HG03045 (cell line): Measurements from ENCODE around the gene ATMIN.

Source experiments
- ATAC-seq: cut with Tn5 transposase; IDR thresholded peaks from one replicate; pipeline ENCODE4 v1.9.1; 2021; ENCODE audit warnings: mild to moderate bottlenecking, moderate library complexity; ENCODE audit not compliant: unreplicated experiment

Gene ATMIN, protein sequence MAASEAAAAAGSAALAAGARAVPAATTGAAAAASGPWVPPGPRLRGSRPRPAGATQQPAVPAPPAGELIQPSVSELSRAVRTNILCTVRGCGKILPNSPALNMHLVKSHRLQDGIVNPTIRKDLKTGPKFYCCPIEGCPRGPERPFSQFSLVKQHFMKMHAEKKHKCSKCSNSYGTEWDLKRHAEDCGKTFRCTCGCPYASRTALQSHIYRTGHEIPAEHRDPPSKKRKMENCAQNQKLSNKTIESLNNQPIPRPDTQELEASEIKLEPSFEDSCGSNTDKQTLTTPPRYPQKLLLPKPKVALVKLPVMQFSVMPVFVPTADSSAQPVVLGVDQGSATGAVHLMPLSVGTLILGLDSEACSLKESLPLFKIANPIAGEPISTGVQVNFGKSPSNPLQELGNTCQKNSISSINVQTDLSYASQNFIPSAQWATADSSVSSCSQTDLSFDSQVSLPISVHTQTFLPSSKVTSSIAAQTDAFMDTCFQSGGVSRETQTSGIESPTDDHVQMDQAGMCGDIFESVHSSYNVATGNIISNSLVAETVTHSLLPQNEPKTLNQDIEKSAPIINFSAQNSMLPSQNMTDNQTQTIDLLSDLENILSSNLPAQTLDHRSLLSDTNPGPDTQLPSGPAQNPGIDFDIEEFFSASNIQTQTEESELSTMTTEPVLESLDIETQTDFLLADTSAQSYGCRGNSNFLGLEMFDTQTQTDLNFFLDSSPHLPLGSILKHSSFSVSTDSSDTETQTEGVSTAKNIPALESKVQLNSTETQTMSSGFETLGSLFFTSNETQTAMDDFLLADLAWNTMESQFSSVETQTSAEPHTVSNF

GRCh38 chr16:81035398-81035974, at the start of gene ATMIN:
TSS of gene ATMIN (plus strand) at chr16:81035842. CDS start at chr16:81035871, 29 bp downstream.
- ATAC-seq, result peak; percentile 92

DNA sequence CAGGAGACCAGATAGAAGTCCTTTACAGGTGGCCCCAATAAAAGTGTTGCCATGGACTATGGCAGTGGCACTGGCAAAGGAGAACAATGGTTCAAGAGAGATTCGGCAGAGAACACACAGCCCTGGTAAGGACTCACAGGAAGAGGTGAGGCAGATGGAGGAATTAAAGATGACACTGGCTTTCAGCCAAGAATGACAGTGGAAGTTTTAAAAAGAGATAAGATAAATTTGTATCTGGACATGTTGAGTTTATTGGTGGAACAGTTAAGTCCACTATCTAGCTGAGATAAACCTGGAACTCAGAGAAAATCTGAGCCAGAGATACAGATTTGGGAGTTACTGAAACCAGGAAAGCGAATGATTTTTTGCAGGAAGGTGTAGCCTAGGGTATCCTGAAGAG, 49.1 kb upstream of the ATMIN start:
- no peak for ATAC-seq

GRCh38 chr16:80988756-80989155, 46.9 kb upstream of the ATMIN start:
- no peak for ATAC-seq

GRCh38 chr16:80989801-80990200, 45.8 kb upstream of the ATMIN start:
- ATAC-seq, result no peak

DNA sequence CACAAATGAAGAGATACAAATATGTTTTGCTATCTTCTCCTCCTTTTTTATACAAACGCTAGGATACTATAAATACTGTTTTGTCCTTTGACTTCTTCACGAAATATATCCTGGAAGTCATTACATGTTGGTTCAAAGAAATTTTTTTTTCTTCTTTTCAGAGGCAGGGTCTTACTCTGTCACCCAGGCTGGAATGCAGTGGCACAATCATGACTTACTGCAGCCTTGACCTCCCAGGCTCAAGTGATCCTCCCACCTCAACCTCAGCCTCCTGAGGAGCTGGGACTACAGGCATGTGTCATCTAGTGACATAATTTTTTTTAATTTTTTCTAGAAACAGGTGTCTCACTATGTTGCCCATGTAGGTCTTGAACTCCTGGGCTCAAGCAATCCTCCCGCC, 45.1 kb upstream of the ATMIN start:
- ATAC-seq, result no peak

- no peak for ATAC-seq
These were observed 44.7 kb upstream of the ATMIN start for GRCh38 chr16:80990978-80991377.

DNA sequence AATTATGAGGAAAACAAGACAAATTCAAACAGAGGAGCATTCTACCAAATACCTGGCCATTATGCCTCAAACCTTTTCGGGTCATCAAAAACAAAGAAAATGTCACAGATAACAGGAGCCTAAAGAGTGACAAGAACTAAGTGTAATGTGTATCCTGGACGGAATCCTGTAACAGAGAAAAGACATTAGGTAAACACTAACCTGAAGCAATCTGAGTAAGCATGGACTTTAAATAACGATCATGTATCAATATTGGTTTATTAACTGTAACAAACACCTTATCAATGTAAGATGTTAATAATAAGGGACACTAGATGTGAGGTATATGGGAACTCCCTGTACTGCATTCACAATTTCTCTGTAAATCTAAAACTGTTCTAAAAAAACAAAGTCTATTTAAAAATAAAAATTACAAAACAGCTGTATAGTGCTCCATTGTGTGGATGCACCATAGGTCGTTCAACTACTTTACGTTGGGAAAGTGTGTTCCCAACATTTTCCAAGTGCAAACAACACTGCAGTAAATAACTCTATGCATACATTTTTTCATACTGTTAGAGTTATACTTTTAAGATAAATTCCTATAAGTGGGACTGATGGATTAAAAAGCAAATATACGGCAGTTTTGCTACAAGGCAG, 43.7 kb upstream of the ATMIN start:
- no peak for ATAC-seq

- ATAC-seq, result no peak
These were observed 42.9 kb upstream of the ATMIN start for GRCh38 chr16:80992676-80993293.

DNA sequence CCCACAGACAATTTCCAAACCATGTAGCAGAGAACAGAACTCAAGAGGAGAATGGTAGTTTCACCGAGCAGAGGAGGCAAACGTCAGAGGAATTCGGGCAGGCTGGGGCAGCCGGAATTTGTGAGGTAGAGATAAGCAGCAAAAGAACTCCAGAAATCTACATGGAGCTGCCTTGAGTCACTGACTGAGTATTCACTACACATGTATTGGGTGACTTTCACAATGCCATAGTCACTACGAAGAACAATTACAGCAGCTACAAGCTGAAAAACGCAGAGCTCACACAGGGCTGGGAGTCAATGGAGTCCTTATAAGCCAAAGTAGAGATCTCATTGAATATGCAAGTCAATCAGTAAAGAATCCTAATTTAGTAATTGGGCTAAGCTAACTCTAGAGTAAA, 42.3 kb upstream of the ATMIN start:
- ATAC-seq, result no peak

GRCh38 chr16:80993834-80994233, 41.8 kb upstream of the ATMIN start:
- ATAC-seq, result no peak

DNA sequence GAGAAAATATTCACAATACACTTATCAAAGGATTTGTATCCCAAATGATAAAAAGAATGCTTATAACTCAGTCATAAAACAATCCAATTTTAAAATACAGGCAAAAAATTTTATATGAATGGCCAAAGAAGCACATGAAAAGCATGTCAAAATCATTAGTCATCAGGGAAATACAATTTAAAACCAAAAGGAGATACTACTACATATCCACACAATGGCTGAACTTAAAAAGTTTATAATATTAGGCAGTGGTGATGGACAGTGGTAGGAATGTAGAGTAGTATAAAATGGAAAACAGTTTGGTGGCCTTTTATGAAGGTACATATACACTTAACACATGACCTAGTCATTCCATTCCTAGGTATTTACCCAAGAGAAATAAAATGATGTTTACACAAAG, 41.2 kb upstream of the ATMIN start:
- no peak for ATAC-seq

DNA sequence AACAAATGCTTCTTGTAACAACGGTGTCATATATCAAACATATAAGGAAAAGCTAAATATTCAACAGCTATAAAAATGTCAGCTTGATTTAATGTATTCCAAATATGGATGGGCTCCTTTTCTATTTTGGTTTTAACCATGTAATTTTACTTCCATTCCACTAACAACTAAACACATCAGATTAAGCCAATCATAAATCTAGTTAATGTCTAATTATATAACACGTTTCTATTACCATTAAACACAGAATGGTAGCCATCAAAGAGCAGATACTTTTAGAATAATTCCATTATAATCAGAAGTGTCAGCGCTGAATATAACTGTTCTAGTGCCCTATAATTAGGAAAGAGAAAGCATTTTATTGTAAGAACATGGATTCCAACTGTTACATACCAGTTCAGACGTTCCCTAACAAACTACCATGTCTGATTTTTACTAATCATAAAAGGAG, 38.9 kb upstream of the ATMIN start:
- no peak for ATAC-seq

GRCh38 chr16:80997139-80997798, 38.4 kb upstream of the ATMIN start:
- ATAC-seq, result no peak

GRCh38 chr16:80997964-80998620, 37.5 kb upstream of the ATMIN start:
- ATAC-seq, result no peak

DNA sequence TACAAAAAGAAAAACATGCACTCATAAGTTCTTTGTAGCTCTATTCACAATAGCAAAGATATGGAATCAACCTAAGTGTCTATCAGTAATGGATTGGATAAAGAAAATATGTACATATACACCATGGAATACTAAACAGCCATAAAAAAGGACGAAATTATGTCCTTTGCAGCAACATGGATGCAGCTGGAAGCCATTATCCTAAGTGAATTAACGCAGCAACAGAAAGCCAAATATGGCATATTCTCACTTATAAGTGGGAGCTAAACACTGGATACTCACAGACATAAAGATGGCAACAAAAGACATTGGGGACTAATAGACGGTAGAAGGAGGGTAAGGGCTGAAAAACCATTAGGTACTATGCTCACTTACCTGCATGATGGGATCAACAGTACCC, 34.8 kb upstream of the ATMIN start:
- no peak for ATAC-seq

GRCh38 chr16:81001330-81001729, 34.3 kb upstream of the ATMIN start:
- no peak for ATAC-seq

GRCh38 chr16:81003064-81003463, 32.6 kb upstream of the ATMIN start:
- ATAC-seq, result no peak

DNA sequence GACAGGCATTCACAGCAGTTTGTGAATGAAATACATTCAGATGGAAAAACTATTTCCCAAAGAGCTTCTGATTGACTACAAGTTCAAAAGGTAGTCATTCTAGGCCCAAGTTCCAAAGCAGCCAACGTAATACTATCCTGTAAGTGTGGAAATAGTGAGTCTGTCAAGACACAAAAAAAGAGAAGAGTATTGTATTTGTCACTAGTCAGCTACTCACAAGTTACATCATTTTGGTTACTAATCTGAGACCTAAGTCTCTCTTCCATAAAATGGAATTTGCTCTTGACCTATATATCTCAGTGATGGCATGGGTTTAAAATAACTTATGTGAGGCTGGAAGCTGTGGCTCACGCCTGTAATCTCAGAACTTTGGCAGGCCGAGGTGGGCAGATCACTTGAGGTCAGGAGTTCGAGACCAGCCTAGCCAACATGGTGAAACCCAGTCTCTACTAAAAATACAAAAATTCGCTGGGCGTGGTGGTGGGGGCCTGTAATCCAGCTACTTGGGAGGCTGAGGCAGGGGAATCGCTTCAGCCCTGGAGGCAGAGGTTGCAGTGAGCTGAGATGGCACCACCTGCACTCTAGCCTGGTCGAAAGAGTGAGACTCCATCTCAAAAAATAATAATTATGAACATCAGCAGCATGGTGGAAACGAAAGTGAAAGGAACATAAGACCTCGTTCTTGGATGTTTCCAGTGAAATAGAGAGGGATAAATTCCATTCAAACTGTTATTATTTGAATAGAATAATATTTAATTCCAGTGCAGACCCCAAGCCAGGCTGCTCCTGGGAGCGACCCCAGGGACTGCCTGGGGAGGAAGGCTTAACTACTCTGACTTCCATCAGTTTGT, 31.8 kb upstream of the ATMIN start:
- ATAC-seq, result no peak
